H9 (cell line): ENCODE measurements around the gene TMEM87A. TPM values are rescaled to one million over a fixed set of nuclear protein-coding genes. Genes with fewer than 3 reads are reported as not detected.

Experiments
- DNase-seq: peaks from one replicate; pipeline ENCODE4 v3.0.0-alpha.2; 2017
- H2AFZ ChIP-seq: one replicate; pipeline ENCODE4 v1.6.1; 2013; ENCODE audit warnings: mild to moderate bottlenecking, low read length, control low read depth, moderate library complexity
- H2AK5ac ChIP-seq: 2 replicates; pipeline ENCODE4 v1.6.1; 2013; ENCODE audit warnings: low read length, control low read depth, mixed read lengths; ENCODE audit not compliant: insufficient read length
- H2BK120ac ChIP-seq: one replicate; pipeline ENCODE4 v1.6.1; 2013; ENCODE audit warnings: low read depth, mild to moderate bottlenecking, low read length, control low read depth, inconsistent platforms; ENCODE audit not compliant: poor library complexity, severe bottlenecking
- H2BK12ac ChIP-seq: 2 replicates; pipeline ENCODE4 v1.6.1; 2013; ENCODE audit warnings: low read length, control low read depth, mixed read lengths, low read depth; ENCODE audit not compliant: insufficient read length
- H2BK15ac ChIP-seq: 2 replicates; pipeline ENCODE4 v1.6.1; 2013; ENCODE audit warnings: low read depth, low read length, control low read depth
- H2BK20ac ChIP-seq: one replicate; pipeline ENCODE4 v1.6.1; 2013; ENCODE audit warnings: low read depth, mild to moderate bottlenecking, low read length, control low read depth, inconsistent platforms; ENCODE audit not compliant: poor library complexity, severe bottlenecking
- H2BK5ac ChIP-seq: 2 replicates; pipeline ENCODE4 v1.6.1; 2013; ENCODE audit warnings: low read length, control low read depth, mixed read lengths; ENCODE audit not compliant: insufficient read length
- H3K14ac ChIP-seq: 2 replicates; pipeline ENCODE4 v1.6.1; 2013; ENCODE audit warnings: low read length, control low read depth; ENCODE audit not compliant: insufficient read depth
- H3K18ac ChIP-seq: 2 replicates; pipeline ENCODE4 v1.6.1; 2013; ENCODE audit warnings: low read depth, mild to moderate bottlenecking, mixed read lengths, low read length, control low read depth; ENCODE audit not compliant: insufficient read length
- H3K23ac ChIP-seq: 2 replicates; pipeline ENCODE4 v1.6.1; 2013; ENCODE audit warnings: low read length, control low read depth, mixed read lengths, low read depth; ENCODE audit not compliant: insufficient read length
- H3K23me2 ChIP-seq: 2 replicates; pipeline ENCODE4 v1.6.1; 2013; ENCODE audit warnings: low read depth, mild to moderate bottlenecking, mixed read lengths, low read length, control low read depth; ENCODE audit not compliant: insufficient read length, poor library complexity, severe bottlenecking
- H3K27ac ChIP-seq: 2 replicates; pipeline ENCODE4 v1.5.1; 2013; ENCODE audit warnings: low read length, control low read depth, mixed read lengths, low read depth; ENCODE audit not compliant: insufficient read length
- H3K27me3 ChIP-seq: 2 replicates; pipeline ENCODE4 v1.6.1; 2013; ENCODE audit warnings: low read length, control low read depth, inconsistent platforms; ENCODE audit not compliant: insufficient read depth
- H3K4ac ChIP-seq: 2 replicates; pipeline ENCODE4 v1.6.1; 2013; ENCODE audit warnings: low read depth, mild to moderate bottlenecking, control low read depth, inconsistent platforms, low read length, moderate library complexity
- H3K4me1 ChIP-seq: 2 replicates; pipeline ENCODE4 v1.6.1; 2013; ENCODE audit warnings: low read length, control low read depth, inconsistent platforms; ENCODE audit not compliant: insufficient read depth
- H3K4me2 ChIP-seq: 2 replicates; pipeline ENCODE4 v1.6.1; 2013; ENCODE audit warnings: low read length, control low read depth, mixed read lengths; ENCODE audit not compliant: insufficient read length, insufficient read depth
- H3K56ac ChIP-seq: 2 replicates; pipeline ENCODE4 v1.6.1; 2013; ENCODE audit warnings: low read depth, mild to moderate bottlenecking, mixed read lengths, low read length, control low read depth; ENCODE audit not compliant: insufficient read length
- H3K79me1 ChIP-seq: 2 replicates; pipeline ENCODE4 v1.6.1; 2013; ENCODE audit warnings: low read depth, mild to moderate bottlenecking, moderate library complexity, low read length, control low read depth, inconsistent platforms; ENCODE audit not compliant: insufficient read depth, poor library complexity, severe bottlenecking
- H3K79me2 ChIP-seq: 2 replicates; pipeline ENCODE4 v1.6.1; 2013; ENCODE audit warnings: low read length, control low read depth, inconsistent platforms; ENCODE audit not compliant: insufficient read depth
- H3K9ac ChIP-seq: 2 replicates; pipeline ENCODE4 v1.6.1; 2013; ENCODE audit warnings: low read length, control low read depth, mixed read lengths; ENCODE audit not compliant: insufficient read length; ENCODE audit errors: extremely low read depth
- H3K9me3 ChIP-seq: one replicate; pipeline ENCODE4 v1.6.1; 2013; ENCODE audit warnings: low read depth, low read length, inconsistent platforms; ENCODE audit not compliant: control insufficient read depth
- H3T11ph ChIP-seq: one replicate; pipeline ENCODE4 v1.6.1; 2013; ENCODE audit warnings: mild to moderate bottlenecking, low read length, control low read depth, inconsistent platforms
- H4K20me1 ChIP-seq: one replicate; pipeline ENCODE4 v1.6.1; 2013; ENCODE audit not compliant: control insufficient read depth, insufficient read length, insufficient read depth
- H4K5ac ChIP-seq: 2 replicates; pipeline ENCODE4 v1.6.1; 2013; ENCODE audit warnings: low read depth, mild to moderate bottlenecking, mixed read lengths, low read length, control low read depth; ENCODE audit not compliant: insufficient read length
- H4K8ac ChIP-seq: replicated peaks from 2 replicates; pipeline ENCODE4 v1.6.1; 2013; ENCODE audit warnings: low read length, control low read depth, mixed read lengths, low read depth; ENCODE audit not compliant: insufficient read length
- H4K91ac ChIP-seq: 2 replicates; pipeline ENCODE4 v1.6.1; 2013; ENCODE audit warnings: low read depth, mild to moderate bottlenecking, moderate library complexity, mixed read lengths, low read length, control low read depth; ENCODE audit not compliant: insufficient read length
- H3K27ac Mint-ChIP-seq, 3 experiments: 2 replicates in 2 of 3; 3 replicates in 1 of 3; pipeline ENCODE4 v1.8.0; 2020 to 2021; ENCODE audit warnings: mixed read lengths in 3 of 3, mild to moderate bottlenecking in 1 of 3, moderate library complexity in 1 of 3
- H3K27me3 Mint-ChIP-seq: 2 replicates; pipeline ENCODE4 v1.8.0; 2021; ENCODE audit warnings: low read depth, mild to moderate bottlenecking, moderate library complexity, mixed read lengths
- H3K36me3 Mint-ChIP-seq, 3 experiments: 2 replicates in 2 of 3; 3 replicates in 1 of 3; pipeline ENCODE4 v1.8.0; 2020 to 2021; ENCODE audit warnings: low read depth in 3 of 3, mixed read lengths in 3 of 3; ENCODE audit not compliant: insufficient read depth in 1 of 3
- H3K4me1 Mint-ChIP-seq, 2 experiments: 2 replicates each; pipeline ENCODE4 v1.8.0; 2020; ENCODE audit warnings: mixed read lengths in 2 of 2
- H3K4me3 Mint-ChIP-seq, 2 experiments: 2 replicates in 1 of 2; 3 replicates in 1 of 2; pipeline ENCODE4 v1.8.0; 2020 to 2021; ENCODE audit warnings: mild to moderate bottlenecking in 2 of 2, mixed read lengths in 2 of 2, moderate library complexity in 1 of 2
- H3K9me3 Mint-ChIP-seq, 2 experiments: 2 replicates in 1 of 2; 3 replicates in 1 of 2; pipeline ENCODE4 v1.8.0; 2020; ENCODE audit warnings: mild to moderate bottlenecking in 2 of 2, mixed read lengths in 2 of 2, moderate library complexity in 1 of 2
- CTCF ChIP-seq: fragments of 200-600 bp; sonication (generic); conservative IDR thresholded peaks from 3 replicates; pipeline ENCODE4 v1.8.0; 2021; ENCODE audit warnings: antibody characterized with exemption, mild to moderate bottlenecking
- WGBS: extraction: QIAGEN DNeasy Blood & Tissue Kit; methylation state at CpG from one replicate; pipeline ENCODE4 v1.1.7; 2013; ENCODE audit warnings: missing lambda C conversion rate, low lambda C conversion rate, mixed read lengths; ENCODE audit not compliant: insufficient read length; ENCODE audit errors: extremely low coverage; 5-methylcytosine and 5-hydroxymethylcytosine counted together
- total RNA-seq: library from RNA; stranded (reverse); gene quantifications from 2 replicates; pipeline ENCODE4 v1.2.1, GENCODE V29; 2021

TMEM87A gene
- total RNA-seq, 1 experiment from 2014 or later: 46.7 TPM

GRCh38 chr15:42287931-42288330 is 14.7 kb upstream of the TMEM87A start:
- WGBS: no CpG with 5 or more reads among the region's 4 CpGs
- H3K27me3 Mint-ChIP-seq: no peaks in the 10 kb centered on the region; the same call in 1 of the 2 replicates

More at GRCh38 chr15:42287931-42288330, 14.7 kb upstream of the TMEM87A start:
- no peak overlapping the region for H2BK12ac ChIP-seq
- no peak for TF ChIP-seq CTCF
- no peaks in the 10 kb centered on the region for H3K4me1 ChIP-seq
- no peak overlapping the region for H2AFZ ChIP-seq
- no peaks in the 10 kb centered on the region for H3K36me3 Mint-ChIP-seq
- no peak overlapping the region for H3K18ac ChIP-seq
- DNase-seq: no peak
- H3K4me1 Mint-ChIP-seq: peaks cover 3 to 12% of the 10 kb centered on the region in 2 experiments; a peak in 3 of 4 replicates
- H4K91ac ChIP-seq: no peak overlapping the region
- no peaks in the 10 kb centered on the region for H3K79me1 ChIP-seq
- no peak overlapping the region for H3K56ac ChIP-seq
- no peaks in the 10 kb centered on the region; the same call in 1 of the 2 replicates for H3K79me2 ChIP-seq
- H3K9me3 Mint-ChIP-seq: no peaks in the 10 kb centered on the region
- no peak overlapping the region for H3K9ac ChIP-seq
- no peaks in the 10 kb centered on the region for H4K20me1 ChIP-seq
- no peak overlapping the region for H2BK20ac ChIP-seq
- no peak overlapping the region for H3K14ac ChIP-seq
- no peak overlapping the region for H4K5ac ChIP-seq
- H2BK5ac ChIP-seq: no peak overlapping the region
- H2AK5ac ChIP-seq: no peak overlapping the region
- H2BK120ac ChIP-seq: no peak overlapping the region
- H3K27ac ChIP-seq: no peak overlapping the region
- no peak overlapping the region for H3K4me2 ChIP-seq
- H2BK15ac ChIP-seq: no peak overlapping the region
- H3K9me3 ChIP-seq: no peaks in the 10 kb centered on the region
- no peaks in the 10 kb centered on the region for H3K27me3 ChIP-seq
- no peaks in the 10 kb centered on the region for H3K23me2 ChIP-seq
- H3K23ac ChIP-seq: no peak overlapping the region
- no peak overlapping the region for H3K27ac Mint-ChIP-seq
- H3T11ph ChIP-seq: no peak overlapping the region
- no peak overlapping the region for H3K4me3 Mint-ChIP-seq
- no peak overlapping the region for H3K4ac ChIP-seq
- H4K8ac ChIP-seq: no peak overlapping the region
